ENCODE results near the gene PDZK1IP1.

The PDZK1IP1 gene, protein sequence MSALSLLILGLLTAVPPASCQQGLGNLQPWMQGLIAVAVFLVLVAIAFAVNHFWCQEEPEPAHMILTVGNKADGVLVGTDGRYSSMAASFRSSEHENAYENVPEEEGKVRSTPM

DNA sequence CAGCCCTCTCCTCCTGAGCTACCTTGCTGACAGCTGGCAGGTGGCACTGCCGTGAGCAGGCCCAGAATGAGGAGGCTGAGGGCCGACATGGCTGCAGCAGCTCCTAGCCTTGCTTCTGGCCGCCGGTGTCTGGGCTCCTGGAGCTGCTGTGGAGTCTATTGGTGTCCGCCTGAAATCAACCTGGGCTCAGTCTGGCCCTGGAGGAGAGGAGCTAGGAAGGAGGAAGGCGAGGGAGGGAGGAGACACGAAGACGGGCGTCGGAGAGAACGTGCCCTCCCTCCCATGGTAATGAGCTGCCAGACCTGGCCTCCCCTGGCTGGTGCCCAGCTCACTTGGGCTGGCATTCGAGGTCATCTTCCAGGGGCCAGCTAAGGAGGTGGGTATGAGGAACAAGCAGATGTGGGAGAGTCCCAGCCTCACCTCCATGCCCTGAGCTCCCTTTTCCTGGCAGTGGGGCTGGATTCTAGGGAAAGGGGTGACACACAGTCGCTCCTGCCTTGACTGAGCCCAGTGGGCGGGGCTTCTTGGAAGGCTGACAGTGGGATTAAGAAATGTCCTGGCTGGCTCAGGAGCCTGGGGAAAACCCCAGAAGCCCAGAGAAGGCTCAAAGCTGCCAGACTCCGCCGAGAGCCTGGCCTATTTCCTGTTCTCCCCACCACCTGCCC, at the start of gene PDZK1IP1:
PDZK1IP1 (minus strand) TSS at position 193 of the 665 bp plus-strand sequence; CDS start at position 89, 104 bp downstream.
- DNase-seq = no peak

DNA sequence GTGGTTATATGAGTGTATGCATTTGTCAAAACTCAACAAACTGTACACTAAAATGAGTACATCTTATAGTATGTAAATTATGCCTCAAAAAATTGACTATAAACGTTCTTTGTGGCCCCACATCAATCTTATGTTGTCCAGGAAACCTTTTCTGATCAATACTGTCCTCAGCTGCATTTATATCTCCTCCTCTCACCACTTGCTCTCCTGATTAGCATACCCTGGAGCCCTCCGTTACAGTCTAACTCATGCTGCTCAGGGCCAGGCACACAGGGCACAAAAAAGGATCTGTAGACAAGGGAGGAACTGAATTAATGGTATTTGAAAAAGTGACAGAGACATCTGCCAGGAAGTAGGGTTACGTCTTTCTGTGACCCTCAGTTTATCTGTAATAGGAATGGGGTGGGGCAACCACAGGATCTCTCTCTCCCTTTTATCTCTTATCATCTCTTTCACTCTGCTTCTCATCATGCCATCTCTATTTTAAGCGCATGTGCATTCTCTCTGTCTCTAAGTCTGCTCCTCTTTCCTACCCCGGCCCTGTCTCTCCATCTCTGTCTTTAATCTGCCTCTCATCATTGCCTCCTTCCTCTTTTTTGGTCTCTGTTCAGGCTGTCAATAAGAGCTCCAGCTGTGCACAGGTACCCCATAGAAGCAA, 49.2 kb upstream of the PDZK1IP1 start:
- DNase-seq = no peak

DNA sequence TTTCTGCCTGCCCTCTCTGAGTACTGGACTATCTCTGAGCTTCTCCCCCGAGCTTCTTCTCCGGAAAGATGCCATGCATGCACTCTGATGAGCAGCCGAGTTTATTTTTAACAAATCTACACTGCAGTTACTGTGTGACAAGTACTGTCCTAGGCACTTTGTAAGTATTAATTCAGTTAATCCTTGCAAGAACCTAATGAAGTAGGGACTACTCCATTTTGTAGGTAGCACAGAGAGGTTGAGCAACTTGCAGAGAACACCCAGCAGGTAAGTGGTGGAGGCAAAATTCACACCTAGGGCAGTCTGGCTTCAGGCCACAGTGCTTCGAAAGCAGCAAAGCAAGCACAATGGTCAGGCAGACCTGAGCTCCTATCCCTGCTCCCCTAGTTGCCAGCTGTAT, 46.0 kb upstream of the PDZK1IP1 start:
- no peak for DNase-seq

DNA sequence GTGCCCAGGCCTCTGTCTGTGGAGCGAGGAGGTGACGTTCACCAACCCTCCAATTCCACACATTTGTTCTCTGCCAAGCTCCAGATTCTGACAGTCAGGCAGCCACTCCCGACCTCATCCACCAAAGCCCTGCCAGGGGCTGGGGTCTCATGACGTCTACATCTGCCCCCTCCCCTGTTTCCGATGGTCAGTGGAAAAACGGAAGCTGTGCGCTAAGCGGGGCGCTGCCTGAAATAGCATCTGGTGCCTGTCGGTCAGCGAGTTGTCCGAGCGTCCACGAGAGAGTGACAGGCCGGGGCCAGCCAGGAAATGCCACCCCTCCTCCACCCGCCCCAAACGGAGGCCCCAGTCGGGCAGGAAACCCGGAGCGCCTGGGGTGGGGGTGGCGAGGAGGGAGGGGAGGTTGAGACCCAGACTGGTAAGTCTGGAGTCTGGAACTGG, 45.4 kb upstream of the PDZK1IP1 start:
- no peak for DNase-seq

DNA sequence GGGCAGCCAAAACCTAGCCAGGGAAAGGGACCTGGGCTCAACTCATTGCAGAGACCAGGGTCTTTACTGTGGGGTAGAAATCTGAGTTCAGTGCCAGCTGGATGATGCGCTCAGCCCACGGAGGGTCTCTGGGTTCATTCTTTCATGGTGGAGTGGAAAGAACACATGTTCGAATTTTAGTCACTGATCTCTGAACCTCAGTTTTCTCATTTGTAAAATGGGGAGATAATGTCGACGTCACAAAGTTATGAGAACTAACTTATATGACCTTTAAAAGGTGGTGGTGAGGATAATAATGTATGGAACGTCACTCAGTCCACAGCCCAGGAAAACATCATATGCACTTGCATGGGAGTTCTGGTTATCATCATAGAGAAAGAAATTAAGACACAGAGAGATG, 43.4 kb upstream of the PDZK1IP1 start:
- DNase-seq = no peak

DNA sequence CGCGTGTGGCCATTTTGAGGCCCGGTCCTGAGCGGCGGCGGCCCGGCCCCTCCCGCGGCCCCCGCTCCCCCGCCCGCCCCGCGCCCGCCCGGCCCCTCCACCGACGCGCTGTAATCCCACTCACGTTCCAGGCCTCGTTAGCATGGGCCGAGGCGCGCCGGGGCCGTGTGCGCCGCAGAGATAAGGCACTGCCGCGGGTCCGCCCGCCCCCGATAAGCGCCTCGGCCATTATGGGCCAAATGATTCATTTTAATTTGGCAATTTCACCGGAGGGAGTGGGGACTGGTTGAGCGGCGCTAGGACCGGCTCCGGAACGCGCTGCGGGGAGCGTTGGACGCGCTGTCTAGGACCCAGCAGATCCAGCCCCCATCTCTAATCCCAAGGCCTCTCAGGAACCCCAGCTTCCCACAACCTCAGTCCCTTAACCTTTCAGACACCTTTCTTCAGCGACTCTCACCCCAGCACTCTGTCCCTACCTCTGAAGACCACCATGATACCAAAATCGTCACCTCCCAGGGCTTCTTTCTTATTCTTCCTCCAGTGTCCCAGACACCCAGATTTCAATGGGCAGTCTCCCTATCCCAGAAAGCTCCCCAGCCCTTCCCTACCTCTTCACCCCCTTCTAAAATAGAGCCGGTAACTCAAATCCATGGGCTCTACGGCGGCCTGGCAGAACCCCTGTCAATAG, 42.5 kb upstream of the PDZK1IP1 start, which contains the start of gene TAL1:
TAL1 (minus strand) TSS at position 39 of the 688 bp plus-strand sequence. CDS start 6,337 bp downstream, outside the sequence.
- DNase-seq = no peak

DNA sequence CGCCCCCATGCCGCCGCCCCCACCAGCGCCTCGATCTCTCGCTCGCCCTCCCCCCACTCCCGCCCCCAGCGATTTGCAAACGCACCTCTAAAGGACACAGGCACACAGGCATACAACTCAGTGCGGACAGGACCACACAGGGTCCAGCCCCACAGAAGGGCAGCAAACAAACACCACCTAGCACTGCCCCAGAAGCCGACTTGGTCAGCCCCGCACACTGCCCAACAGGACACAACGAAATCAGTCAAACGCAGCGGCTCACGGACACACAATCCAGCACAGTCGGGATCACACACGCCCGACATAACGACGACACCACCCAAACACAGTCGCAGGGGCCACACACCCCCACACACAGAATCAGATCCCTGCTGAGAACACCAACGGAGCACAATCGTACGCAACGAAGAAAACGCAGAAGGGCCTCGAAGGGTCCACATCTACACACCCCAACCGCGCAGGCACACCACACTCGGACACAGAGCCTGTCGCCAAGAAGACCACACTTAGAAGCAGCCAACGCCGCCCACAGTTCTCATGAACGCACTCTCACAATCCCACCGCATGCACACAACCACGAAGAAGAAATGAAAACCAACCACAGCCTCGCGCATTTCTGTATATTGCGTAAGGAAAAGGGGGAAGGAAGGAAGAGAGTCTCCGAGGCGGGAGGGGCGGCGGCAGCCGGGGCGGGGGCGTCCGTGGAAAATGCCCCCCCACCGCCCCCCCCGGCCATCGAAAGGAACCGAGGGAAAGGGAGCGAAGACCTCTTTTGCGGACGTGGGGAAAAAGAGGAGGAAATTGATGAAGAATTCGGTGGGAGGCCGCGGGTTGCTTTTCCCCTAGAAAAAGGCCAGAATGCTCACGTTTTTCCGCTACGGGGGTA, 41.7 kb upstream of the PDZK1IP1 start:
- peak in 1 of 2 donors; percentile 4 for DNase-seq

DNA sequence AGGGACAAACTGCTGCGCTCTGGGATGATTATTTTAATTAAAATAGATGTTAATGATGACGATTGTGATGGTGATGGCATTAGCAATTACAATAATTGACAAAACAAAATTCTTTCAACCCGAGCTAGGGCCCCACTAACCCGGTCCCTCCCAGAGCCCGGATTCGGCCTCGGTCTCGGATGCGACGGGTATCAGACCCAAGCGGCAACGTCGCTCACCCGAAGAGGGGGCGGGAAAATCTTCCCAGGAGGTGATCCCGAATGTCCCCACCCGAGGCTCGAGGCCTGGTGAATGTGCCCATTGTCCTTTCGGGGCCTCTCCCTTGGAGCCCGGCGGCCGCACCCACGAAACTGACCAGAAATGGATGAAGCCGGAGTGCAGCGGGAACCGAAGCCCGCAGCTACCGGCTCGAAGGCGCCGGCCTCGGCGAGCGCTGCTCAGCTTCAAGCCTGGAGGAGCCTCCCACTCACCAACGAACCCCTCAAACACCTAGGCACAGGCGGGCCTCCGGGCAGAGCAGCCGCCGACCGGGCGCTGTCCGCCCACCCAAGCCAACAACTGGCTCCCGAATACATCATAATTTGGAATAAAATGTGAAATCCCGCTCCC, 41.0 kb upstream of the PDZK1IP1 start:
- no peak for DNase-seq

DNA sequence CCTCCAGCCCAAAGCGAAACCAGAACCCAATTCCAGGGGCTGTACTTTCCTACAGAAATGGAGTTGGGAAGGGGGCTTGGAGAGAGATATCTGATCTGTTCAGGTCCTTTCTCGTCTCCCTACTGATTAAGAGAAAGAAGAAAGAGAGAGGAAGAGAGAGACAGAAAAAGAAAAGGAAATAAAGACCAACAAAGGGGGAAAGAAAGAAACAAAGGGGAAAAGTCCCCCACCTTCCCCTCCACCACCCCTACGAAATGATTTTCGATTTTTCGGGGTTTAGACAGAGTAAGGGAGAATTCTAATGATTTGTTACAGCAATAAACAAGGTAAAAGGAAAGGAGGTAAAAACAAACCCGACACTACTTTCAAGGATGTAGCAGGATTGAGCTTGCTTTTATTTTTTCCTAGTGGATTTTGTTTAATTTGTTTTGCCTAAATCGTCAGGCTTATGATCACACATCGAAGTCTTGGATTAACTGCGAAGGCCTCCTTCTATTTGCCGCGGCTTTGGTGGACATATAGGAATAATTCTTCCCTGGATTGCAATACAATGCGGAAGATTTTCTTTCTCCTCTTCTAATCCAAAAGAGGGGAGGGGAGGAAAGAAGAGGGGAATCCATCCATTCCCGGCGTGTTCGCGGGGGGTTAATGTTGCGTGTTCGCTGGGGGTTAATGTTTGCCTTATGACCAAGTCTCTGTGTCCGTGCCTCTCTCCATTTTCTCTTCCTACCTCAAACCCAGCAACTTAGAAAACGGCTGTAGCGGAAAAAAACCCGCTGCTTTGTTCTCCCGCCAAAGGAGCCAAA, 40.3 kb upstream of the PDZK1IP1 start:
- DNase-seq = no peak

DNA sequence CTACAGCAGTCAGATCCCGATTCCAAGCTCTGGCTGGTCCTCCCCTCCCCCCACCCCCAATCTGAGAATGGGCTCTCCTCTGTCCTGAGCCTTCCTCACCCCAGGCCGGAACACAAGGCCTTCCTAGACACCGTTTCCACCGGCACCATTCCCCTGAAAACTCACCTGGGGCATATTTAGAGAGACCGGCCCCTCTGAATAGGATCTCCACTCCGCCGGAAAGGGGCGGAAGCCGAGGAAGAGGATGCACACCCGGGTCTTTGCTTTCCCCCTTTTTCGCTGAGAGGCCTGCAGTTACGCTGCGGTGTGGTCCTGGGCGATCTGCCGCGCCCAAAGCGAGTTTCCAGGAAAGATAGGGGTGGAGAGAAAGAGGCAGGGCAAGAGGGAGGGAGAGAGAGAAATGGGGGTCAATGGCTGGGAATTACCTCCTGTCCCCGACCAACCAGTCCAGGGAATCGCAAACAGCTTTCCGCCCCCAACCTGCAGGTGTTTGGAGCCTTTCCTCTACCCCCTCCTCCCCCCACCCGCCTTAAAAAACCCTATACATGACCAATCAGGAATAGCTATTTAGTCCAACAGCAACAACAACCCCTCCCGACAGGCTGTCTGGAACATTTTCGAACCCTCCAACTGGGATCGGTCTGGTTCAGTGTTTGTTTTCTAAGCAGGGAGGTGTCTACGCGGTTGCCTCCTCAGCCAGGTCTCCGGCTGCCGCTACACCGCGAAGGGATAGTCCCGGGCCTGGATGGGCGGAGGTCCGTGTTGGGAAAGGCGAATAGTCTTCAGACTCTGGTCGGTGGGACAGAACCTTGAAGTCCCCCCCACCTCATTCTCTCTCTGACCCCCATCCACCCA, 39.4 kb upstream of the PDZK1IP1 start:
- no peak for DNase-seq

DNA sequence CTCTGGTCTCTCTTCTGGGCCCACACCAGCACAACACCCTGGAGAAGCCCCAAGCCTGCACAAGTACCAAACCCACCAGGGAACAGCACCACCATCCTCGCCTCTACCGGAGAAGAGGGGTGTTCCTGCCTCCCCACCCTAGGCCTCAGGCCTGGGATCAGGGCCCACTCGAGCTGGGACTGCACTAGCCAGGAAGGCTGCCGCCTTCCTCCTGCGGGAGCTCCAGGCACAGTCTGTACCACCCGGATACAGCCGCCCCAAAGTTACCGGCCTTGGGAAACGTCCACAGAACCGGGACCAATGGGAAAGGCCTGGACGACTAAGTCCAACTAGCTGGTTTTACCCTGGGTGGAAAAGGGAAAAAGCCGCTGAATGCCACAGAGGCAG, 38.8 kb upstream of the PDZK1IP1 start:
- DNase-seq = no peak

DNA sequence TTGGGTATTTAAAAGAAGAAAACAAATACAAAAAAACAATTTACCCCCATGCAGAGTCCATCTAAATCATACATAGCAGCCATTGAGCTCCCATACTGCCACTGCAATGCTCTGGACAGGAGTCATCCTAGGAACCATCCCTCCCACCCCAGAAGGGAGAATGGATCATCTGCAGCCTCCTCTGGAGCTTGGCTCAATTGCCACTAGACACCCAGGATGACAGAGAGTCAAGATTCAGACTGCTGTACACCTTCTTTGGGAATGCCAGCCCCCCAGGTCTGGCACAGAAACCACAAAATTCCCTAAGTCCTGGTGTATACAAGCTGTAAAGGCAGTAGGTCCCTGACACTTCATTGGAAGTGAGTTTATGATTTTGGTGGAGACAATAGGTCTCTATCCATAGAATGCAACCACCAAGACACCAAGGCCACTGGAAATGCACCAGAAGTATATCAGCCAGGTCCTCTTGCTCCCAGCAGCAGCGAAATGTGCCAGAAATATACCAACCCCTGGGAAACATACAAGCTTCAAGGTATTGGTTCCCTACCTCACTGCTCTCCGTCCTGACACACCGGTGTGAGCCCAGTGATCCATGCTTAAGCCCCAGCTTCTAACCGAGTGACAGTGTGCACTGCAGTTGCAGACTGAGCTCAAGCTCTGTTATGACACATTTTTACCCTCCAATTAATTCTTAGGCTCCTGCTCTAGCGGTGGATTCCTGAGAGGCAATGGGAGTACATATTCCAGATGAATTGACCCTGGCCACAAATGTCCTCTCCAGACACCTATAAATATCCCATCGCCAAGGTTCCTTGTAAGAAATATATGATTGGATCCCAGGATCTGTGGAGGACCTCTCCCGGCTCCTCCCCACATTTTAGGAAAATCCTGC, 37.8 kb upstream of the PDZK1IP1 start:
- DNase-seq = no peak

DNA sequence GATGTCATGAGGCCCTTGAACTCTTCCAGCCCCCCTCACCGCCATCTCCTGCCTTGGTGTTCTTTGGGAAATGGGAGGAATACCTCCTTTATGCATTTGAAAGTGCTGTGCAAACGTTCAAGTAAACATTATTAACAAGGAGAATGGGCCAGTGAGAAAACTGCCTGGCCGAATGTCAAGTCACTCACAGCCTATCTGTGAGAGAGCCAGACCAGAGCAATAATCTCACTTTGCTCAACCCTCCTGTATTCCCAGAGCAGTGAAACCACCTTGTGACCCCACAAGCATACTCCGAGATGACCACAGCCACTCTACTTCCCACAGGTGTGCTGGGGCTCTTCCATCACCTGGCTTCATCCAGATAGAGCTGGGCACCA, 37.0 kb upstream of the PDZK1IP1 start:
- no peak for DNase-seq

DNA sequence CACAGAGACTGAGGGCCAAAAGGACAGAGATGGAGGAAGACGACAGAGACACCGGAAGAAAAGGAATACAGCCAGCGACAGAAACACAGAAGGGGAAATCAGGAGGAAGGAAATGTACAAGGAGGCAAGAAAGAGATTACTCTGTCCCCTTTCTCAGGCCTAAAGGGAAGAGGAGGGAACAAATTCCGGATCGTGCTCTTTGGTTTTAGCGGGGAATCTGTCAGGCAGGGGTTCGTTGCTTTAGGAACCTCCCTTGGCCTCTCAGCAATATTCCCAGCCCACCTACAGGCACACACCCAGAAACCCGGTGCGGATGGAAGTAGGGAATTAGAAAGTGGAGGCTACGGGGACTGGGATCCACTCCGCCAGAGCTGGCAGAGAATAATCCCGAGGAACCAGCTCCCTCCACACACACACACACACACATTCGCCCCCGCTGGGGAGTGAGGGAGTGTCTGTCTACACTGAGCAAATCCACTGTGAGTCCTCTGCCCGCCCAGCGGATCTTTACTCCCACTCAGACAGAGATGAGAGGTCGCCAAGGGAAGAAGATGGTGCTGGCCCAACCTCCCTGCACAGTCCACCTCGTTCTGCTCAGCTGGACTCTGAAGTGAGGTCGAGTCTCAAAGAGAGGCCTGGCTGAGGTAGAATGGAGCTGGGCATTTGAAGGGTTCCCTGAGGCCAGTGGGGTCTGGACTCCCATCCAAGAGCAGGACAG, 36.4 kb upstream of the PDZK1IP1 start:
- no peak for DNase-seq

DNA sequence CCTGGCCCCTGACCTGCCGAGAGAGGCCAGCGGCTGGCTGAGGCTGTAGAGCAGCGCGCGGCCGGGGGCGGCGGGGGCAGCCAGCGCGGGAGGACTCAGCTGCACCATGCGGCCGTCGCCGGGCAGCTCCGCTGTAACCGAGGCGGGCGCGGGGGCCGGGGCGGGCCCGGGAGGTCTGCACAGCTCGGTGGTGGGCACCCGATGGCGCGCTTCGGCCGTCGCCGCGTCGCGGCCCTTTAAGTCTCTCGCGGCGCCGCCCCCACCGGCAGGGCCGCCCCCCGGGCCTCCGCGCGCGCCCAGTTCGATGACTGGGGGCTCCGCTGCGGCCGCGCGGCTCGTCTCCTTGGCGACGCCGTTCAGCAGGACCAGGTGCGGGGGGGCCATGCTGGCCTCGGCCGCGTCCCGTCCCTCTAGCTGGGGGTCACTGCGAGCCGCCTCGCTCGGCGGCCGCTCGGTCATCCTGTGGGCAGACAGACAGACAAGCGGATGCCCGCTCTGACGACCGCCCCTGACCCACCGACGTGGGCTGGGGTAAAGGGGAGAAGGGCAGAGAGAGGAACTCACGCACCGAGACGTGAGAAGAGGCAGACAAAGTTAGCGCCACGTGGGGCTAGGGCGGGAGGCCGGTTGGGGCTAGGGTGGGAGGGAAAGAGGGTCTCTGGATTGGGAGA, 35.7 kb upstream of the PDZK1IP1 start:
- no peak for DNase-seq

DNA sequence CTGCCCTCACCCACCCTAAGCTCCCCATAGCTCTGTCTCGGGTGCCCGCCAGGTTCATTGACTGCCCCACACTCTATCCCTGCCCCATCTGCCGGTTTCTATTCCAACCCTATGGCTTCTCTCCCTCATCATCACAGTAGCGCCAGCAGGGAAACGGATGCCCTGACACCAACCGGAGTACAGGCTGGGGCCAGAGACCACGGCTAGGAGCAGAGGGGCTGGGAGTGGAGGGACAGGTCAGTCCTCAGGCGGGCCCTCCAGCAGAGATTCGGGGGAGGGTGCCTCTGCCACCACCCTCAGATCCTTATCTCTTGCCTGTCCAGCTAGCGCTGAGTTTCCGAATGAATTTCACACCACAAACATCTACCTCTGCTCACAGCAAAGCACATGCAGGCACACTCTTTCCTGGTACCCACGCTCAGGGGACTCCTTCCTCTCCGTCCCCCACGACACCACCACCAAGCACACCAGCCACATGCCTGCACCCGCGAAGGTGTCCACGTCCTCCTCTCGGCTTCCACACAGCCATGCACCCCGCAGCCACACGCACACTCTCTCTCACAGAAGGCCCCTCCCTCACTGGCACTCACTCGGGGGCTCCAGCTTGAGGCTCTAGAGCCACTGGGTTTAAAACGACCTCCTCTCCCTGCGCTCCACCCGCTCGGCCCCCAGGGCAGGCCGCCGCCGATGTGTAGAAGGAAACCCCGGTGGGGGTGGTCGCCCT, 35.0 kb upstream of the PDZK1IP1 start:
- DNase-seq = no peak

Measured in activated CD4-positive, alpha-beta T cell treated with anti-CD3 and anti-CD28 coated beads for 4 hours (primary cell).